ENCODE data around the gene RNLS.

Gene RNLS

DNA sequence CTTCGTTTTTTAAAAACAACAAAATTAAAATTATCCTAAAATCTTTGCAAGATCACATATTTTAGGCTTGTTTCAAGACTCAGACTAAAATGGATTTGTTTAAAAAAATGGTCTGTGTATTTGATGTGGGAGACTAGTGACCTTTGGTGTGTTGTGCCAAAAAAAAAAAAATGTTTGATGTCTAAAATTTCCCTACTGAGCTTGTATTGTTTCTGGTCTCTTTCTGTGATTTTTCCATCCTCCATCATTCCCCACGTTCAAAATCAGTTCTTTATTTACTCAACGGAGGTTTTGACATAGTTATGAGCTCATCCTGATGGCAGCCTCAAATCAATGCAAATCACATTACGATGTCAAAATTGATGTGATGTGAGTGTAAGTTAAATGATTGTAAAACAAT is 326.2 kb downstream of the RNLS start:
- DNase-seq (ENCODE audit: low read depth) = no peak

DNA sequence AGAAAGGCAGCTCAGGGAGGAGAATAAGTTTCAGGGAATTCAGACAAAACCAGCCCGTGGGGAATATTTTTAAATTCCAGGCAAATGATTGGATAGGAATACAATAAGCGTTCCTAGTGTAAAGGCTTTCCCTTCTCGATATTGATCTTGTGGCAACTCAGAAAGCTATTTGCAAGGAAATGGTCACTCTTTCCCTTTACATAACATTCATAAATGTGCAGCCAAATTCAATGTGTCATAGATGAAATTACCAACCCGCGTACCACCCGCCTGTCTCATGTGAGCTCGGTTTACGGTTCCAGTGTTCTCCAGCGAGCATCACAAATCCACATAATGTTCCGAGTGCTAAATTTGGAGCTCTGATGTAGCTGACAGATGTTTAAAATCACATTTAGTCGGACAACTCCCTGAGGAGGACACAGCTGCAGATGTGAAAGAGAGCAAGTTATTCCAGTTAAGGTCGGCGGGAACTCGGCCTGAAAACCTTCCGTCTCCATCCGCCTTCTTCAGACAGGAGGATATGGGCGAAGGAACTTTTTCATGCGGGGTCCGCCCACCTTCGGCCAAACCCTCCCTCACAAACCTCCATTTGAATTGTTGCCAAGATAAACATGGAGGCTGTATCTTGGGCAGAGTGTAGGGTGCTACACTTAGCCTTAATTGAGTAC is 327.0 kb downstream of the RNLS start:
- no peak for DNase-seq (ENCODE audit: low read depth)

DNA sequence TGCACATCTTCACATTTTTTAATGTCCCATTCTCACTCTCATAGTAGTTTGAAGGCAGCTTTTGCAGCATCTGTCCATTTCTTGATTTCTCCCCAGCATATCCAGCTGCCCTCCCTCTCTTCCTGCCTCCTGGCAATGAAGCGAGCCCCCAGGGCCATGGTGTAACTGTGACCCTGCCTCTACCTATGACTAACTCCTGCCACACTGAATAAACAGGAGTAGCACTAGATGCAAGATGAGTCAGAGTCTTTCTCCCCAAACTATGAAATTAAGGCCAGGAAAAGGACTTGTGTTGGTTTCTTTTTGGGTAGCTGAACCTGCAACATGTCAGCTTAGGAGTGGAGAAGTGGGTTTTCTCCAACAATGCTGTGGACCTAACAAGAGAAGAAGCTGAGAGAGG is 329.0 kb downstream of the RNLS start:
- DNase-seq (ENCODE audit: low read depth) = peak; percentile 56

GRCh38 chr10:88253622-88254021 is 329.5 kb downstream of the RNLS start:
- no peak for DNase-seq (ENCODE audit: low read depth)

- no peak for DNase-seq (ENCODE audit: low read depth)
Observed at GRCh38 chr10:88253128-88253527, 330.0 kb downstream of the RNLS start.

- no peak for DNase-seq (ENCODE audit: low read depth)
Observed at GRCh38 chr10:88249450-88249849, 333.7 kb downstream of the RNLS start.

DNA sequence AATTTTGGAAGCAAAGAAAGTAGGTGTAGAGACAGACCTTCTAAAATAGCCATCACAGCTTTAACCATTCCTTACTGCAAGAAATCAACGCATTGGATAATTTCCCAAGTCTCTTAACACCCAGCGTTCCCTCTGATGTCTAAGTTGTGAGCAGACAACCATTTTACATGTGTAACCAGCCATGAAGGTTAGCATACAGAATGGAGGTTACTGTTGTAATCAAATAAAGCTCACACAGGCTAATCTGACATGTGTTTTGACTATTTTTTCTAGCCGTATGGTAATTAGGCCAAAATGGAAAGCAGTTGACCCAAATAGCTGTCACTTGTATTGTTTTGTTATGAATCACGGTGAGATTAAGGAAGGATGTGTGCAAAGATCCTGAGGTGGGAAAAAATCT is 336.4 kb downstream of the RNLS start:
- no peak for DNase-seq (ENCODE audit: low read depth)

GRCh38 chr10:88245974-88246511 is 337.1 kb downstream of the RNLS start:
- no peak for DNase-seq (ENCODE audit: low read depth)

DNA sequence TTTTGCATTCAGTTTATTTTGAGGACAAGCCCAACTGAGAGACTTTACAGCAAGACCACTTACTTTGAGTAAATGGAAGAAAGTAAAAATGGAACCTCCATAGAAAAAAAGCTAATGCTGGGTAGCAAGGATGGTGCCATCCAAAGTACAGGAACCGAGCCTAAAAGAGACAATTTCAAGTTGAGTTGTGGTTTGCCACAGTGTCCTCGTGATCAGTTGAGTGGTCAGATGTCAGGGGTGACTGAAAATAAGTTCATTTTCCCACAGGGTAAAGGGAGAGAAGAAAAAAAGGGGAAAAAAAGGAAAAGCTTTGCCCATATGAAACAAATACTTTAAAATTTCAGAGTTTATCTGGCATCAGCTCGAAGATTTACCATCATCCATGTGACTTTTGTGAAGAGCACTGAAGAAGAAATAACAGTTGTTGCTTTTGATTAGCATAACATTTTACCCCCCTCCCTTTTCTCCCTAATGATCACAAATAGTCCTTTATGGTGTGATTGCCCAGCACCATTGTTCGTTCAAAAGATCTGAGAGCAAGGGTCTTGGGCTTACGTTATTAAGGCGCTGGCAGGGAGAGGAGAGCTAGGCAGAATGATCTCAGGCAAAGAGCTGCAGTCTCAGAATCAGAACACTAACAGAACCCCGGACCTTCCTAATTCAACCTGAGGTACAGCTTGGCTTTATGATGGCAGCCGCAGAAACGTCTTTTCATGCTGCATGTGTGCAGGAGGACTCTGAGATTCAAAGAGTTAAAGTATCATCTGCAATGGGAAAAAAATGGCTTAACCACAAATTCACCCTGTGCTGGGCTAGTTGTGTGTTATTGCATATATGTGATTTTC is 338.1 kb downstream of the RNLS start:
- DNase-seq (ENCODE audit: low read depth) = no peak

GRCh38 chr10:88243836-88244730 is 339.0 kb downstream of the RNLS start:
- DNase-seq (ENCODE audit: low read depth) = no peak

- DNase-seq (ENCODE audit: low read depth) = no peak
Observed at GRCh38 chr10:88243202-88243744, 339.8 kb downstream of the RNLS start.

- DNase-seq (ENCODE audit: low read depth) = no peak
Observed at GRCh38 chr10:88241501-88241900, 341.6 kb downstream of the RNLS start.

DNA sequence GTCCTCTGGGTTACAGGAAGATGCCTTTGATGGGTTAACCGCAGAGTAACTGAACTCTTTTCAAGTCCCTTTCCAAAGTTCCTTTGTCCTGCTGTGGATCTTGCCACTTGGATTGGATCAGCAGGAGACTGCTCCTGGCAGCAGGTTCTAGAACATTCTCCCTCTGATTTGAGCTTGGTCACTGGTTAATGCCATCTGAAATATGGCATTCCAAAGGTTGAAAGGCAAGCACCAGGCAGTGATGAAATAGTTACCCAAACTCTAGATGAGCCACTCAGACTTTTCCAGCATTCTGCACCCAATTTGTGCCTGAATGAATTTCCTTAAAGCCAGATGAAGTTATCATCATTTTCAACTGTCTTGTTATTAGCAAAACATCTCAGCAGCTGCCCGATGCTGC is 343.9 kb downstream of the RNLS start:
- no peak for DNase-seq (ENCODE audit: low read depth)

DNA sequence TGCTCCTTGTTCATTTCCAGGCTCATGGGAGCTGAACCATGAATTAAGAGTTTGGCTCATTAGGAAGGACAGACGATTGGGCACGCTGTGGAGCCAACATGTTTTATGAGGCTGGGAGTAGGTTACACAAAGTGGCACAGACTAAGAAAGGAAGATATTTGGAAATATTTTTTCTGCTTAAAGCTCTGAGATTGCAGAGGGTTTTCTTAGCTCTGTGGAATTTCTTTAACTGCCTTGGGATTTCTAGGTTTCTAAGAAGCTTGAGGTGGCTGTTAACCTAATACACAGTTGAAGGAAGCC is 344.6 kb downstream of the RNLS start:
- no peak for DNase-seq (ENCODE audit: low read depth)

DNA sequence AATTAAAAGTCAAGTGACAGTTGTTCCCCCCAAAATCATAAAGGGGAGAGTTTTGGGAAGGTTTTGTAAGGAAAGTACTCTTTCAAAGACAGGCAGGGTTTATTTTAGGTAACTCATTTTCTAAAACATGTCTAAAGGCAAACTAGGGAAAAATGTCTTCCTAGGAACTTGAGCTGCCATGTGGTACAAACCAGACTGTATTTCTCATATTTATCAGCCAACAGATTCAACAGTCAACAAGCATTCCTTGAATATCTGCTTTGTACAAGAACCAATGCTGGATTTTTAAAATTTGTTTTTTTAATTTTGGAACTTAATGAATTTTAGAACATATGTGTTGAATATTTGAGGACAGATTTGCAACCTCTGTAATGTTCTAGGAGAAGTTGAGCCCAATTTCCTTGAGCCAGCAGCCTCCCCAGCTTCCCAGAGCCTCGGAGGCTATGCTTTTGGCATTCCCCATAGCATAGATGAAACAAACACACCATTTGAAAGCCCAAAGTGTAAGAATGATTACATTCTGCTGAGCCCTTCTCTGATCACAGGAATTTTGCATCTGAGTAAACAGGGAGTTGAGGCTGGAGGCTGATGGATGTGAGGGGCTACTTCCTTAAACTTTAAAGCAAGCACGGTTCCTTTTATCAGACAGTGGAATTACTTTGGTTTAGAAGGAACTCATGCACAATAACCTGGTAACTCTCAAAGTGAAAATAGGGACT is 345.1 kb downstream of the RNLS start:
- no peak for DNase-seq (ENCODE audit: low read depth)

GRCh38 chr10:88236121-88236743 is 346.9 kb downstream of the RNLS start:
- no peak for DNase-seq (ENCODE audit: low read depth)

- no peak for DNase-seq (ENCODE audit: low read depth)
Observed at GRCh38 chr10:88234297-88234696, 348.8 kb downstream of the RNLS start.

DNA sequence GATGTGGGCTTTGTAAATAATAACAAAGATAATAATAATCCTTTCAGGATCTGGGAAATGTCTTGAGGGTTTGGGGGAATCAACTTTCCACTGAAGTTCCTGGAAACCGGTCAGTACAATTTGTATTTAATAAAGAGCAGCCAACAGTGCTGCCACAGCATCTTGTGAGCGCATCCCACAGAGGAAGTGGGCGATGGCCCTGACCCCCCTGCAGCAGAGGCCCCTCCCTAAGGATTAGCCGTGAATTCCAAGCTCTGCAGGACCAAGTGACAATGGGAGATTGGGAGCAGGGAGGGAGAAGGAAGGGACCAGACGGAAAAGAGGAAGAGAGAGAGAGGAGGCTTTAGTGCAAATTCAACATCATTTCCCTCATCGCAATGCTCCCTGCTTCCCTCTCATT is 349.2 kb downstream of the RNLS start:
- DNase-seq (ENCODE audit: low read depth) = no peak

GRCh38 chr10:88232983-88233543 is 350.1 kb downstream of the RNLS start:
- no peak for DNase-seq (ENCODE audit: low read depth)

GRCh38 chr10:88232029-88232895 is 350.9 kb downstream of the RNLS start:
- DNase-seq (ENCODE audit: low read depth) = no peak

All from HS-5 (cell line).